Fibroblast of the aortic adventitia (primary cell): ENCODE data around the gene MAZ. TPM values are rescaled to one million over a fixed set of nuclear protein-coding genes. Genes with fewer than 3 reads are reported as not detected.

ENCODE experiments used
- DNase-seq: peaks from one replicate; pipeline ENCODE4 v3.0.0-alpha.2; 2010; ENCODE audit warnings: low read depth
- H3K4me3 ChIP-seq: 2 replicates; pipeline ENCODE4 v1.5.1; 2011; ENCODE audit warnings: low read depth, mild to moderate bottlenecking, control low read depth, low read length, moderate library complexity
- CTCF ChIP-seq: IDR thresholded peaks from 2 replicates; pipeline ENCODE4 v1.5.1; 2011; ENCODE audit warnings: mild to moderate bottlenecking, low read length, control low read depth, inconsistent platforms; ENCODE audit not compliant: insufficient read depth
- total RNA-seq: library from RNA; depleted of rRNA; stranded (reverse); fragments of >200 nt; gene quantifications from 2 replicates; pipeline ENCODE4 v1.2.3, GENCODE V29; 2012; ENCODE audit warnings: low replicate concordance

MAZ gene
- total RNA-seq, 1 donor = 159 TPM

DNA sequence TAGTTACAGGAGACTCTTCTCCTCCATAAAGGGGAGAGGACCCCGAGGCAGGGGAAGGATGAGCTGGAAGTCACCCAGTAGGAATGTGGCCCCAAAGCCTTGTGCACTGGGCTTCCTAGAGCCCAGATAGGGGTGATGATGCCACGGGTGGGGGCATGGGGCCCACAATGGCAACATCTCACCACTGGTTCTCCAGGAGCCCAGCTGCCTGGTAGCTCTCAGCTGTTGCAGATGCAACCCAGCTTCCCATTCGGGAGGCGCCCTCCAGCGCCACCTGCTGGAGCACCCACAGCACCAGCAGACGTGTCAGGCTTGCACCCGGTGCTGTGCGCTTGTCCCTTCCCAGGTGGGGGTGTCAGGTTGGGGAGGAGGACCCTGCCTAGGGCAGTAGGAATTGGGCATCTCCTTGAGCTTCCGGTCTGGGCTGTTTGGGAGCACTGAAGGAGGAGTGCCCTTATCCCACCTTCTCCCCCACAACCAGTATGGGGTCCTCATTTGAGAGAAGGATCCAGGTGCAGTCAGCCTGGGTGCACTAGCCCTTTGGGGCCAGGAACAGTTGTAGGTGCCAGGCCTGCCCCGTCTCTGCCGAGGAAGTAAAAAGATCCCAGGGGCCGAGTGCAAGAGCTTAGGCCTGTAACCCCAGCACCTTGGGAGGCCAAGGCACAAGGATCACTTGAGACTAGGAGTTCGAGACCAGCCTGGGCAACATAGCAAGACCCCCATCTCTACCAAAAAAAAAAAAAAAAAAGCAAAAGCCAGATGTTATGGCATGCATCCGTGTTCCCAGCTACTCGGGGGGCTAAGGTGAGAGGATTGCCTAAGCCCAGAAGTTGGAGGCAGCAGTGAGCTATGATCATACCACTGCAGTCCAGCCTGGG, 42.3 kb downstream of the MAZ start:
- DNase-seq = peak; percentile 68
- no peak overlapping the region for H3K4me3 ChIP-seq
- peak; percentile 95 for TF ChIP-seq CTCF

DNA sequence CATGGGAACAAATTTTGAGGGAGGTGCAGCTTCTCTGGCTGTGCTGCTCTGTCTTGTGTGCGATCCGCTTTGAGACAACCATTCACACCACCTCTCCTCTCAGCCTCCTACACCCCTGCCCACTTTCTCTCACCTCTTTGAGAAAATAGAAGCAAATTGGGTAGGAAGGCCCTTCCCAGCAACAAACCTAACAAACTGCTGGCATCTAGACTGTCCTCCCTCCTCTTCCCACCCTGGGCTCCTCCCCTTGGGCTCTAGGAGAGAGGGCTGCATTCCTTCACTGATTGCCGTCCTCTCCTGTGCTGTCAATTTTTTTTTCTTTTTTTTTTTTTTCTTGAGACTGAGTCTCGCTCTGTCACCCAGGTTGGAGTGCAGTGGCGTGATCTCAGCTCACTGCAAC, 43.2 kb downstream of the MAZ start:
- TF ChIP-seq CTCF = no peak
- DNase-seq = no peak
- no peak overlapping the region for H3K4me3 ChIP-seq

DNA sequence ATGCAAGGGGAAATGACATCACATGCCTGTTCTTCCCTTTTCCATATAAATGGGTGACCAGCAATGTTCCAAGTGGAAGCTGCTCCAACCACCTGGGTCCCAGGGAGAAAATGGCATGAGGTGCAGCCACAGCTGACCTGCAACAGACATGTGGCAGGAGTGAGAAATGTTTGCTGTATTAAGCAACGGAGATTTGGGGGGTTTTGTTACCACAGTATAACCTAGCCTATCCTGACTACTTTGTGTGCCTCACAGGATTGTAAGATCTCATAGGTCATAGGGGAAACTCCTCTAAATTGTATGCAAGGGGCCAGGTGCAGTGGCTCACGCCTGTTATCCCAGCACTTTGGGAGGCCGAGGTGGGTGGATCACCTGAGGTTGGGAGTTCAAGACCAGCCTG, 44.7 kb downstream of the MAZ start:
- TF ChIP-seq CTCF = no peak
- no peak for DNase-seq
- H3K4me3 ChIP-seq = no peak overlapping the region

DNA sequence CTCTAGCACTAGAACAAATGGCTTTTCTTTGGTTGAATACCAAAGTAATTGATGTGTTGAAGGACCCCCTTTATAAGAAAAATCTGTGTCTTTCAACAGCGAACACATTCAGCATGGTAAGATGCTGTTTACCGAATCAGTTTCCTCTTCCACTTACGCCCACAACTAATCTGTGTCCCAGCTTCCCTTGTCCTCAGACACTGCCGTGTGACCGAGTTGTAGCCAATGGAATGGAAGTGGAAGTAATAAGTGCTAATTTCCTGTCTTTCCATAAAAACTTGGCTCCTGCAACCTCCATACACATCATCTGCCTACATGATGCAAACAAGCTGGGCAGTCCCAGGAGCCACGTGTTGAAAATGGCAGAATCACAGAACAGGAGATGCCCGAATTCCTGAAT, 46.3 kb downstream of the MAZ start:
- H3K4me3 ChIP-seq = no peak overlapping the region
- peak; percentile 43 for DNase-seq
- no peak for TF ChIP-seq CTCF

DNA sequence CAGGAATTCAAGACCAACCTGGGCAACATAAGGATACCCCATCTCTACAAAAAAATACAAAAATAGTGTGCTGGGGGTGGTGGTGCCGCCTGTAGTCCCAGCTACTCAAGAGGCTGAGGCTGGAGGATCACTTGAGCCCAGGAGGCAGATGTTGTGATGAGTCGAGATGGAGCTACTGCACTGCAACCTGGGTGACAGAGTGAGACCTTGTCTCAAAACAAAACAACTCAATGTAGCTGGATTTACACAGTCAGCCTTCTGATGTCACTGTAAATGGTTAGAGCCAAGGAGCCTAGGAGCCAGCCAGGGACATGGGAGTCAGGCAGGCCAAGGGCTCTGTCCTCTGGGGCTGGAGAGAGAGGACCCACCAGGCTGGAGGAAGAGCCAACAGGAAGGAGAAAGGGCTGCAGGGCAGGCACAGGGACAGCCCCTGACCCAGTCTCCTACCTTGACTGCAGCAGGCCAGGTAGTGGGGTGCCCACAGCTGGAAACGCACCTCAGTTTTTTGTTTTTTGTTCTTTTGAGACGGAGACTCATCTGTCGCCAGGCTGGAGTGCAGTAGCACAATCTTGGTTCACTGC, 48.3 kb downstream of the MAZ start:
- no peak overlapping the region for H3K4me3 ChIP-seq
- no peak for TF ChIP-seq CTCF
- DNase-seq = no peak

DNA sequence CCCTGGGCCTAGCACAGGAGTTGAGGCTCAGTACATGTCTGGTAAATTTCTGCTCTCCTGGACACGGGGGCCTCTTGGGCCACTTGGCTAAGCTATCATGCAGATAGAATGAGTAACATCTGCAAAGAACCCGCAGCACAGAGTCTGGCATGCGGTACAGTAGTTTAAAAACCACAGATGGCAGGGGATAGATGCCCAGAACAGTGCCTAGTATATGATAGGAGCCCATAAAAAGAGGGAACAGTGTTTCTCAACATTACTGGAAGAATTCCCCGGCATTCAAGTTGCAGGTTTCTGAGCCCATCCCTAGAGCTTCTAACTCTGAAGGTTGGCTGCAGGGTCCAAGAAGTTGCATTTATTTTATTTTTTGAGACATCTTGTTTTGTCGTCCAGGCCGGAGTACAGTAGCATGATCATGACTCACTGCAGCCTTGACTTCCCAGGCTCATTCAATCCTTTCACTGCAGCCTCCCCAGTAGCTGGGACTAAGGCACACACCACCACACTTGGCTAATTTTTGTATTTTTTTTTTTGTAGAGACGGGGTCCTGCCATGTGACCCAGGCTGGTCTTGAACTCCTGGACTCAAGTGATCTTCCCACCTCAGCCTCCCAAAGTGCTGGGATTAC, 50.9 kb downstream of the MAZ start:
- no peak for TF ChIP-seq CTCF
- no peak overlapping the region for H3K4me3 ChIP-seq
- DNase-seq = peak; percentile 73
